HG03196 (cell line): ENCODE data around the gene CABS1.

Source experiments
- ATAC-seq: cut with Tn5 transposase; IDR thresholded peaks from one replicate; pipeline ENCODE4 v1.9.1; 2021; ENCODE audit not compliant: unreplicated experiment

The CABS1 gene

DNA sequence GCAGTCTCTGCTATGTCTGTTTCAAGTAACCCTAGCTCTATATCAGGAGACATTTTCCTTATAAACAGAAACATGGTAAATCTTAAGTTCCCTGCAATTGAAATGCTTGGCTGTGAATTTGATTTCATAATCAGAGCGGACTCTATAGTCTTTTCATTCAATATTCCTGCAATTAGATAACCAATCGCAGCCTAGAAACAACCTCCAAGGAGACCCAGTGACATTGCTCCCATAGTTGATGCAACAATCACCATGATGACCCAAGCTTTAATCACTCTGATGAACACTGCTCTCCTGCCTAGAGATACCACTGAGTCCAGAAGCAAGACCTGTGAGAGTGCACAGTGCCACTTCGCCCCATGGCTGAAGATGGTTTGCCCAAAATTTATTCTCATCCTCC lies at the start of gene CABS1:
Gene CABS1, plus strand, starts transcription at position 301 of the 400 bp plus-strand sequence. Its CDS starts 59 bp downstream, at position 360.
- no peak for ATAC-seq

DNA sequence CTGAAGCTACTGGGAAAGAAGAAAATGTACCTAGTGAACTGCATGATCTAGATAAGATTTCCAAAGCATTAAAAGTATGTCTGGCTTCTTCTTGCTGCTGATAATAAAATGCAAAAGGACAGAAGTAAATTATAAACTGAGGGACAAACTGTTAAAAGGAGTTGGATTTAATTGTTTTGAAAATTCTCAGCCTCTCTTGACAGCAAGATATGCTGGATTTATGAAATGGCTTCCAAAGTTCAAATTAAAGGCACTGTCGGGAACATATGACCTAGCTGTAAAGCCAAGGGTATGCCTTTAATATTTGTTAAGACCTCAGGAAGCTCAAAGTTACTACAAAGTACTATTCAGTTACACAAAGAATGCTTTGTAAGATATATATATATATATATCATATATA lies 46.1 kb upstream of the CABS1 start:
- ATAC-seq: no peak

DNA sequence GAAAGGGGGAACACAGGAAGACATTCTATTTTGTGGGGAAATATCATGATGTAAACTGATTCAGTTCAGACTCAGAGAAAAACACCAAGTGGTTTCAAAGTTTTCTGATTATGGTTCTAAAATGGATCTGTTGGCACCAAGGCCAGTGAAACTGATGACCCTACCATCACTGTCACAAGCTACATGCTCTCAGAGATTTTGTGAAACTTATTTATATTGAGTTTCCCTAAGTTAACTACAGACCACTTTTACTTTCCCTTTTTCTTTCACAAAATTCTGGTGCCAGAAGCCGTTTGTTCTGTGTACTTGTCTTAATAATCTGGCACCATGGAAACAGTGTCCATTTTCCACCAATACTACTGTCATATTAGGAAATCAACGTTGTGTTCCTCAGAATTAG lies 43.4 kb upstream of the CABS1 start:
- no peak for ATAC-seq

DNA sequence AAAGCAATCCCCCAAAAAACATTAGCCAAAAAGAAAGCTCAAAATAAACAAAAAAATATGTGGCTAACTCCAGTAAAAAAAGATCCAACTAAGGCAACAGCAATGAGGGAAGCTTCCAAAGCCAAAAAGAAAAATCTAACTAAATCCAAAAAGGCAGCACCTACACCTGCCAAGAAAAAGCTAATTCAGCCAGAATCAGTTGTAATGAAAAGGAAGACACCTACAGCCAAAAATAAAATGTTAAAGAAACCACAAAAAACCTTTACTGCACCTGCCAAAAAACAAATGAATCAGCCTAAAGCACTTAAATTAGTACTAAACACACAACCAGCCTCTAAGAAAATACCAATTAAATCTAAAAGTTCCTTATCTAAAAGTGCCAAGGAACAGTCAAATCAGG lies 37.2 kb upstream of the CABS1 start:
- ATAC-seq: no peak

DNA sequence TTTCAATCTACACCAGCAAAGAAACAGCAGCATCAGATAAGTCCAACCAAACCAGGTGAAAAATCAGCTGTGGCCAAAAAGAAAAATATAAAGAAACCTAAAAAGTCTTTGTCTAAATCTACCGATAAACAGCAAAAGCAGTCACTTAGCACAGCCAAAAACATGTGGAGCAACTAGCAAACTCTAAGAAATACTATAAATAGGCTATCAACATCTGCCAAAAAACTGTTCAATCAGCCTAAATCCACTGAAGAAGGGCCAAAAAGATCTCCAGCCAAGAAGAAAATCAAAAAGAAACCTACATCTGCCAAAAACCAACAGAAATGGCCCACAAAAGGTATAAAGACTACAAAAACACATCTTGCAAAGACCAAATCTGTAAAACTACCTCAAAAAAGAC lies 36.7 kb upstream of the CABS1 start:
- ATAC-seq: no peak

DNA sequence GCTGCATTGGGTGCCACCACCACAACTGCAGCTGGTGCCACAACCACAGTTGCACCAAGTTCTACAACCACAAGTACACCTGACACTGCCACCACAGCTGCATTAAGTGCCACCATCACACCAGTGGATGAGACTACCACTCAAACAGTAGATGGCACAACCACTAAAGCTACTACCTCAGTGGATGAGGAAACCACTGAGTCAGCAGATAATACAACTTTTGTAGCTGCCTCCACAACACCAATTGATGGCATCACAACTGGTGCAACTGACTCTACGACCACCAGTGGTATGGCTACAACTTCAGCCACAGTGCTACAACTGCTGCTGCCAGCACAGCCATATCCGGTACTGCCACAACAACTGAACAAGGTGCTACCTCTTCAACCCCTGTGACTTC lies 35.1 kb upstream of the CABS1 start:
- ATAC-seq: no peak

DNA sequence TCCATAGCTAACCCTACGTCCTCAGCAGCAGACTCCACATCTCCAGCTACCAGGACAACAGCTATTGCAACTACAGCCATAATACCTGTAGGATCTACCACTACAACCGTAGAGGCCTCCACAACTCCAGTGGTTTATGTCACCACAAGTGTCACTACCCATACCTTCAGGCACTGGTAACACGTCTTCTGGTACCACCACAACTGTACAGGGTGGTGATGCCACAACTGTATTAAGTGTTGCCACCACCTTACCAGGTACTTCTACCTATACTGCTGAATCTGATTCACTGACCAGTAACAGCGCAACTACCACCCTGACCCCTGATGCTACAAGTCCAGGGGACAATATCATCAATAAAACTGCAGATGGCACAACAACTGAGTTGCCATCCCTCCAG lies 34.6 kb upstream of the CABS1 start:
- ATAC-seq: no peak

DNA sequence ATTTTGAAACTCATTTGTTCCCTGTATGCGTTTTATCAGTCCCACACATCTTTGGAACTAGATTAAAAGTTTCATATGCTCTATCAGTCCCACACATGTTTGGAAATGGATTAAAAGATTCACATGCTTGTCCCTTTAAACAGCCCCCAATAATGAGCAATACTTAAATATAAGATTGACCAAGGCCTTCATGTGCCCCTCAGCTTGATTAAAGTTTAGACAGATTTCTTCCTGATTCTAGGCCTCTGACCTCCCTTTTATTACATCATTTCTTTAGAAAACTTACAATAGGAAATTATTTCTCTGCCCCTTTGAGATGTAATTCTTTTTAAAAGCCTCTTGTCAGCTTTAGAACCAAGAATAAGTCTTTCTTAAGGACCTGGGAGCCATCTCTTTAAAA lies 31.7 kb upstream of the CABS1 start:
- no peak for ATAC-seq

DNA sequence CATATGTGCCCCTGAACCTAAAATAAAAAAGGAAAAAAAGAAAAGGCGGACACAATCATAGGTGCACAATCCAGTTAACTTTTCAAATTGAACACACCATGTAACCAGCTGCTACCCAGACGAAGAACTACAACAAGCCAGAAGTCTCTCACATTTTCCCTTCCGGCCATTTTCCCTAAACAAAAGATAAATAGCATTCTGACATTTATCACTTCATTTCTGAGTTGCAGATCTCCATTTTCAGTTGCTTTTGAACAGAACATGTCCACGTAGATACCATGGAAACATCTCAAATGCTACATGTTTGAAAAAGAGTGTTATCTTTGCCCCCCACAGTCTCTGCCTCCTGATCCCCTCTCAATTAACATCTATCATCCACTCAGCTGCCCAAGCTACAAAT lies 29.2 kb upstream of the CABS1 start:
- ATAC-seq: no peak

DNA sequence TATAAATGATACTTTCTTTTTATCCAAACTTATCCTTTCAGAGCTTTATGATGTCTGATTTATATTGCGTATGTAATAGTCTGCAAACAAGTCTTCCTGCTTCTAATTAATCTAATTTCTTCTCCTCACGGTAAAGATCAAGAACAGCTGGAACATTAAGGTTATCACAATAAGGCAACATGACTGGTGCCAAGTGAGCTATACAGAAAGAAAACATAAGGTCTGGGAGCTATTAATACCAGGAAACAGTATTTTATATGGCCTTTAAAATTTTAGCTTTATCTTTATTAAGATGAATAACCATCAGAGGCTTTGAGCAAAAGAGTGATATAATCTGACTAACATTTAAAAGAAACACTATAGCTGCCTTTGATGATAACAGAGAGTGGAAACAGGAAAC lies 28.7 kb upstream of the CABS1 start:
- no peak for ATAC-seq

DNA sequence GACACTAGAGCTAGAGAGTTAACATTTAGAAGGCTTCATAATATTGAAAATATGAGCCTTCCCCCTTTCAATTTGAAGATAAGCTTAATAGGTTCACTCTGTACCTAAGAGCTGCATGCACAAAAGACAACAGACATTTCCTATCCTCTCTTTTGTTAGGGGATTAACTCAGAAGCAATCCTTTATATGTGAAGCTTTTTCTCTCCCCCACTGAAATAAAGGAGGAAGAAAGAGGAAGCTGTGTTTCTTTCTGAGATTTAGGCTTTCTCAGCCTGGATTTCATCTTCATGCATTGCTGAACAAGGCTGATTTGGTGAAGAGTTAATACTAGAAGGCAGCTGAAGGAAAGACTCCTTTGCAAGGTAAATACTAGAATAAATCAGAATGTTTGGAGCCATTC lies 21.0 kb upstream of the CABS1 start:
- no peak for ATAC-seq

DNA sequence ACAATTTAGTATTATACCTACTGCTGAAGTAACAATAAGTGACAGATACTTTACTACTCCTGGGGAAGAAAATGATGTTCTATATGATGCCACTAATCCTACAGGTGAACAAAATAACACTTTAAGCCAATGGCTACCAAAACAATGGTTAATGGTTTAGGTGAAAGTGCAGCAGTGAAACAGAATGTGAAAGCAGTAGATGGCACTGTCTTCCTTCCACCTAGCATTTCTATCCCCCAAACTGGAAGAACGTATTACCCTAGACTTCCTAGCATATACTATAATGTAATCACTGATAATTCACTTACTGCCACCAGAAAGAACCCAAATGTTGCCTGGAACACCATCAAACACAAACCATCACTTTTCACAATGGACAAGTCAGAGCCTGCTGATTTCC lies 18.9 kb upstream of the CABS1 start:
- peak; percentile 67 for ATAC-seq

DNA sequence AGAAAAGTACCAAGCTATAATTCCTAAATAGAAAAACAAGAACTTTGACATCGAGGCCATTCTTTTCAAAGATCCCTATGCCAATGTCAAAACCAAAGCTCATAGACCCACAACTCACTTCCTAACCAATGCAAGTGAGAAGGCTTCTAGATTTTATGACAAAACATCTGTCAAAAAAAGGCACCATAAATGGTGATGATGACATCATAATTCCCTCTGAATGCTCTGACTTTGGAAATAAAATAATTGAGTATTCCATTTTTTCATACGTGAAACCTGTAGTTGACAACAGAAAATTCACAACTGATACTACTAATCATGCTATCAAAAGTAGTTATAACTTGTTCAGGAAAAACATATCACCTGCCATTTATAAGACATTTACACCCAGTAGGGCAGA lies 8.7 kb upstream of the CABS1 start:
- no peak for ATAC-seq

DNA sequence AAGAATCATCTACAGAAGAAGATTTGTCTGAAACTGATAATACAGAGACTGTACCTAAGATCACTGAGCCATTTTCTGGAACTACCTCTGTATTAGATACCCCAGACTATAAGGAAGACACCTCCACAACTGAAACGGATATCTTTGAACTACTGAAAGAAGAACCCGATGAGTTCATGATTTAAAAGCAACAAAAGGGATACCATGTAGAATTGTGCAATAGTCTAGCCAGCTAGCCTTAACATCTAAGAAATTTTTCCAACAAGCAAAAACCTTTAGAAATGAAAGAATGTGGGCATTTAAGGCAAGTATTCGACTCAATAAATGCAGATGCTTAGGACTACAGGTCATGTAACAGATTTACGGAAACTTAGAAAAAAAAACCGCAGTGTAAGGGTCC lies 1.3 kb downstream of the CABS1 start:
- no peak for ATAC-seq

DNA sequence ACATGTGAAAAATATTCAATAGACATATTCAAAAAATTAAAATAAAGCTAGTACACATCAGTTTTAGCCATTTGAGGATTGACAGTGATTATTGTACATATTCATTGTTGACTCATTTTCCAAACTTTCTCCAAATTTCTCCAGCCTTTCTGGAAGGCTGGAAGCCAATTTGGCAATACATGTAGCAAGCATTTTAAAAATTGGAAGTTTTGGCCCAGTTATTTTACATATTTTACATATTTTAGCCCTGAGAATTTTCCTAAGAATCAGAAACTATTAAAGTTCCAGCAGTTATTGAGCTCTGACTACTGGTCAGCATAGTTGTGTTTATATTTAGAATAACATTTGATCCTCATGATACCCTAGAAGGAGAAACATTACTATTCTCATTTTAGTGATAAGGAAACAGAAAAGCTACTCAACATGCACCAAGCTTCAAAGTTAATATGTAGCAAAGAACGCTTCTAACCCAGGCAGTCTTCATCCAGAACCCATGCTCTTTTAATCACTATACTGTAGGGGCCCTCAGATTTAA lies 3.2 kb downstream of the CABS1 start:
- ATAC-seq: no peak

DNA sequence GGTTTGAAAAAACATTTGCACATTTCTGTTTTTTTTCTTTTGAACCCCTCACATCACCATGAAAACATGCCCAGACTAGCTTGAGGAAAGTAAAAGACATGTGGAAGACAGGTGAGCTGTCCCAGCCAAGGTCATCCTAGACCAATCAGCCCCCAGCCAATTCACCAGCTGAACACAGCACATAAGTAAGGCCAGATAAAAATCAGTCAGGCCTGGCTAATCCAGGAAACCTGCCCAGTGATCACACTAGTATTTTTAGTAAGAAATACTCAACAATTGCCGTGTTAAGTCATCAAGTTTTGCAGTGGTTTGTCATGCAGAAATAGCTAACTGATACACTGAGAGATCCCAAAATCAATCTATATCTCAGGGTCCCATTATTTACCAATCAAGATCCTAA lies 21.4 kb downstream of the CABS1 start:
- no peak for ATAC-seq

DNA sequence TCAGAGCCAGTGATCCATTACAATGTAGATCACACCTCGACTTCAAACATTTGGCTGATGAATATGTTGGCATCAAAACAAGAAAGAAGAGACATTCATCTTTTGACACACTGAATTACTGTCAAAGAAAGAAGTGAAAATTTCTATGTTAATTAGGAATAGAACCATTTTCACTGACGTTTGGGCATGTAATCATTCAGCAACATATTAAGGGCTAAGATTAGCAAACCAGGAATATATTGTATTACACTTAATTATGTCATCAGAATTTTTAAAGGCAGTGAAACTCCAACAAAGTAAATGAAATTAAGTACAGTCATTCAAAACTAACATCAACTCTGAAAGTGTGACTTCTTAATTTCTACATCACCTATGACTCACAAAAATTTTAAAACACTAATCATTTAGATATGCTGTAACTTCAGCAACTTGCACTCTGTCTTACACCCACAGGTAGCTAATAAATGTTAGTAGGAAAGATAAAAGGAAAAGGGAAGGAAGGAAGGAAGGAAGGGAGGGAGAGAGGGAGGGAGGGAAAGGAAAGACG lies 24.4 kb downstream of the CABS1 start:
- no peak for ATAC-seq

DNA sequence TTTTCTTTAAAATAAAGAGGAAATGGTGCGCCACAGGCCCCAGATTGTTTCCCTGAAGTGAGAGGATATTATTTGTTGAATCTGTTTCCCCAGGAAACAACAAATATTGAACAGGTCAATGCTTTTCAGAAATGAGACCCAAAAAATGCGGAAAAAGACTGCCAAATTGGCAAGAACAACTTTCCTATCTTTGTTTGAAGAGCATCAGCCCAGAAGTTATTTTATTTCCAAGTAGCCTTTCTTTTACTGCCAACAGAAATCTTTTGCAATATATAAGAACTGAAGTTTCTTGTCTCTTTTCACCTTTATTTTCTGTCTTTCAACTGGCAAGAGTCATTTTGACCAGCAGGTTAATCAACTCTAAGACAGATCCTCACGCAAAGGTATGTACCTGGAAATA lies 25.7 kb downstream of the CABS1 start, which contains the start of gene SMR3A:
Gene SMR3A, plus strand, starts transcription at position 301 of the 400 bp plus-strand sequence. CDS start 1,356 bp downstream, outside the sequence.
- ATAC-seq: no peak

DNA sequence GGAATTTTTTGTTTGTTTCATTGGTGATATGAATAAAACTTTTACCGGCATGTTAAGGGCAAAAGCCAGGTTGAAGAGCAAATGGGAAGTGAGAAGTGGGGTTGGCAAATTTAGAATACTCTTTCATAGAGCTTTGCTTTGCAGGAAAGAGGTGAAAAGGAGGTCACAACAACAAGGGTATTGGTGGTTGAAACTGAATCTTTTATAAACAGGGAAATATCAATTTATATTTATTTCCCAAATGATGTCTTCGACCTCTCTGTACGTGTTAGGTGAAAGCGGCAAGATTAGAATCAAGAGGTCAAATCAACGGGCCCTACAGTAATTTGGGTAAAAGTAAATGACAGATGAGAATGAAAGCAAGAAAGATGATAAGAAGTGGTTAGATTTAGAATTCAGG lies 29.2 kb downstream of the CABS1 start:
- no peak for ATAC-seq

DNA sequence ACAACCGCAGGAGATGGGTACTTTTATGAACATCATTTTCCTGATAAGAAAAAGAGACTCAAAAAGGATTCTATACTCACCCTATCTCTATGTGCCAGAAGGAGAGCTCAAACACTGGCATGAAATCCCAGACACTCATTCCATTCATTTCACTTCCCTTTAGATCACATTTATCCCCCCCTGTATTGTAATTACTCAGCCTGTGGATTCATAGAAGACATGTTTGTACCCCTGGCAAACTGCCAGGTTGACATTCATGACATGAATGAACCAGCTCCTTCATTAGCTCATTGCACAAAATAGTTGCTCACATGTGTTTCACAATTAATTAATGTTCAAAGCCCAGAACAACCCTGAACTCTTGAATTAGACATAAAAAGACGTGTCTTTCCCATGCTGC lies 30.7 kb downstream of the CABS1 start:
- ATAC-seq: no peak

DNA sequence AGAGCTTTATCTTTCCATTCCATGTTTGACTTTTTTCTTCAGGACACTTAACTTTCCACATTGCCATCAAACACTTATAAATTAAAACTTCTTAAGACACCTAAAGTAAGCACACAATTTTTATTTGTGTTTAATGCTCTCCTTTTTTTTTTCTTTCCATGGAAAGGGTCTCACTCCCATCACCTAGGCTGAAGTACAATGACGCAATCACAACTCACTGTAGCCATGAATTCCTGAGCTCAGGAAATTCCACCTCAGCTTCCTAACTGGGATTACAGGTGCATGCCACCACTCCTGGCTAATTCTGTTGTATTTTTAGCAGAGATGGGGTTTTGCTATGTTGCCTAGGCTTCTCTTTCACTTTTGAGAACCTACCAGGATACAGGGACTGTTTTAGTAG lies 33.0 kb downstream of the CABS1 start:
- no peak for ATAC-seq

DNA sequence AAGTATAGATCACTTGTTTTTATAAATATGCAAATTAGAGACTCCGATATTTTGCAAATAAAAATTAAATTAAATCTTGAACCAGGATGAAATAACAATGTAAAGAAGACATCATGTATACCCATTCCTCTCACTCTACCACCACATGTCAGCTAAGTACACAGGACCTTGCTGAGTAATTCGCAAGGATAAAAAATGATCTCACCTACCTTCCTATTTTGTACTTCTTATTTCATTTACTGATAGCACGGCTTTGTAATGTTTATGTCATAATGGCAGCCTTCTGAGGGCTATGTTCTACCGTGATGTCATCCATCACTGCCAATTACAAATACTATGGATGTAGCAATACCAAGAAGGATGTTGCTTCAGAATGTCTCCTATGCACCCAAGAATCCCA lies 37.2 kb downstream of the CABS1 start:
- no peak for ATAC-seq

DNA sequence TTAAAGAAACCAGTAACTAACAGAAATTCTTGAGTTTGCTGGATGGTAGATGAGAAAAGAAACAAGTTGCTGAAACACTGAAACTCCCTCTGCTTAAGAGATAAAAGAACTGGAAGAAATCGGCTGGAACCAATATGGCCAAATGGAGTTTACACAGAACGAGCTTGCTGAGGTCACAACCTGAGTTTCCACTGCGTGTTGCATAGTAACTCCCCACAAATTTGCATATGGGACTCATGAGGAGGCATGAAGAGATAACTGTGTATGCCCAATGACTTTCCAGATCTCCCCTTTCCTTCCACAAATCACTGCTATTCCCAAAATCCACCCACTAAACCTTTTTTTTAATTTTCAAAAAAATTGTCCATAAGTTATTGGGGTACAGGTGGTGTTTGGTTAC lies 38.0 kb downstream of the CABS1 start:
- no peak for ATAC-seq
